ENCODE measurements around the gene SLCO4A1. TPM values are rescaled to one million over a fixed set of nuclear protein-coding genes. Genes with fewer than 3 reads are reported as not detected.
"Not testable (repeated sequence)": the region's sequence is repeated elsewhere in the genome, so short reads cannot be mapped to it uniquely, and the experiment has no call there.

The SLCO4A1 gene
- total RNA-seq, 1 donor from 2014 or later, result 1.2 TPM

DNA sequence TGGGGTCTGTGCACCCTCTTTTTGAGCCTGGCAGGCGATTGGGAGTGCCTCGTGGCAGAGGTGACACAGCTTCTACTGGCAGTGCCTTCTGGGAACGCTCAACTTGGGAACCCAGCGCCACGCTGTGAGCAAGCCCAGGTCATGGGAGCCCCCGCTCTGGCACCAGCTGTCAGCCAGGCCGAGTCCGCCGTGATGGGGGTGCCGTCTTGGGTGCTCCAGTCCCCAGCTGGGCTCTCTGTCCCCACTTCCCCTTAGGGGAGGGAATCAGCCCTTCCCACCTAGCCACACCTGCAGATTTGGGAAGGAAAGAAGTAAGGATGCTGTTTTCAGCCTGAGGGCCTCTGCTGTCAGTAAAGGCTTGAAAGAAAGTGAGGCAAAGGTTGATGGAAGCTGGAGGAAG is 35.4 kb downstream of the SLCO4A1 start:
- Mint-ChIP-seq H3K9me3 (ENCODE audit: unreplicated experiment) (peaks cover 14% of the 10 kb centered on the region), H3K4me3 (ENCODE audit: unreplicated experiment) (no peak overlapping the region), H3K36me3 (ENCODE audit: unreplicated experiment) (no peaks in the 10 kb centered on the region), H3K27me3 (ENCODE audit: unreplicated experiment) (peaks cover 45% of the 10 kb centered on the region), H3K27ac (ENCODE audit: unreplicated experiment) (no peak overlapping the region), H3K4me1 (ENCODE audit: unreplicated experiment) (no peaks in the 10 kb centered on the region)
- DNase-seq (ENCODE audit: extremely low spot score, unreplicated experiment), result no peak
- TF ChIP-seq CTCF (IDR thresholded peaks at IDR 0.05), result no peak

DNA sequence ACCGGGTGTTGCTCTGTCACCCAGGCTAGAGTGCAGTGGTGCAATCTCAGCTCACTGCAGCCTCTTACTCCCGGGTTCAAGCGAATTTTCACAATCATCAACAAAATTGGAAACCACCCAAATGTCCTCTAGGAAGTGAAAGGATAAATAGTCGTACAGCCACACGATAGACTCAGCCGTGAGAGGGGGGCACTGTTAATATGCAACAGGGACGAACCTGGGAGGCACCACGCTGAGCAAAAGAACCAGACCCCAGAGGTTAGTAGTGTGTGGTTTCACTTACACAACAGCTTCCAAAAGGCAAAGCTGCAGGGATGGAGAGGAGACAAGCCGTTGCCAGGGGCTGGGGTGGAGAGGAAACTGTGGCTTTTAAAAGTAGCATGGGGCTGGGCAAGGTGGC is 36.2 kb downstream of the SLCO4A1 start:
- no peak for DNase-seq (ENCODE audit: extremely low spot score, unreplicated experiment)
- no peak overlapping the region for H3K4me3 Mint-ChIP-seq (ENCODE audit: unreplicated experiment)
- no peaks in the 10 kb centered on the region for H3K36me3 Mint-ChIP-seq (ENCODE audit: unreplicated experiment)
- no peaks in the 10 kb centered on the region for H3K4me1 Mint-ChIP-seq (ENCODE audit: unreplicated experiment)
- no peak overlapping the region for H3K27ac Mint-ChIP-seq (ENCODE audit: unreplicated experiment)
- H3K27me3 Mint-ChIP-seq (ENCODE audit: unreplicated experiment), result peaks cover 51% of the 10 kb centered on the region
- peaks cover 14% of the 10 kb centered on the region for H3K9me3 Mint-ChIP-seq (ENCODE audit: unreplicated experiment)
- TF ChIP-seq CTCF (IDR thresholded peaks at IDR 0.05), result no peak

GRCh38 chr20:62679978-62680589 is 37.8 kb downstream of the SLCO4A1 start:
- Mint-ChIP-seq H3K4me1 (ENCODE audit: unreplicated experiment) (no peaks in the 10 kb centered on the region), H3K9me3 (ENCODE audit: unreplicated experiment) (peaks cover 14% of the 10 kb centered on the region), H3K36me3 (ENCODE audit: unreplicated experiment) (no peaks in the 10 kb centered on the region), H3K27ac (ENCODE audit: unreplicated experiment) (no peak overlapping the region), H3K27me3 (ENCODE audit: unreplicated experiment) (peaks cover 52% of the 10 kb centered on the region), H3K4me3 (ENCODE audit: unreplicated experiment) (no peak overlapping the region)
- no peak for TF ChIP-seq CTCF (IDR thresholded peaks at IDR 0.05)
- DNase-seq (ENCODE audit: extremely low spot score, unreplicated experiment), result no peak

DNA sequence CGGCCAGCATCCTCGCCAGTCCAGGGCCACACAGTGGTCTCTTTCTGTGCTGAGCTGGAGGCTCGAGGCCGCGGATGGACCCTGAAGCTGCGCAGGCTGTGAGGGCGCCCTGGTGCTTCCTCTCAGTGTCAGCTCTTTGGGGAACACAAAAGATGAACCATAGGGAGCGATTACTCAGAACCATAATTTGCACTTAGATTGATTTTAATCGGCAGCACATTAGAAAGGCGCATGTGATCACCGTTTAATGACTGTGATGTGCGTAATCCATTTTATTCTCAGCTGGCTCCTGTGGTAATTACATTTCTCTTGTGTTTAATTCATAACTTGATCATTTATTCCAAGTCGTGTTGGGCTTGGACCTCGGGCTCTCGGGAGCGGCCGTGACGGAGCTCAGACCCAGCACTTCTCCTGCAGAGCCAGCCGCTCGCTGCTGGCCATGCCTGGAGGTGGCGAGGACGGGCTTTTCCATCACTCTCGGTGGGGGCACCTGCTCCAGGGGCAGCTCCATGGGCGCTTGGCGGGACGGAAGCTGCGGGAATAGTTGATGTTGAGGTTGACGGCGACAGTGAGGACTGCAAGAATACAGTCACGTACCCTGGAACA is 40.7 kb downstream of the SLCO4A1 start:
- peaks cover 14% of the 10 kb centered on the region for H3K9me3 Mint-ChIP-seq (ENCODE audit: unreplicated experiment)
- no peak for TF ChIP-seq CTCF (IDR thresholded peaks at IDR 0.05)
- peaks cover 45% of the 10 kb centered on the region for H3K27me3 Mint-ChIP-seq (ENCODE audit: unreplicated experiment)
- H3K4me3 Mint-ChIP-seq (ENCODE audit: unreplicated experiment), result no peak overlapping the region
- peaks cover 6% of the 10 kb centered on the region for H3K4me1 Mint-ChIP-seq (ENCODE audit: unreplicated experiment)
- no peaks in the 10 kb centered on the region for H3K36me3 Mint-ChIP-seq (ENCODE audit: unreplicated experiment)
- H3K27ac Mint-ChIP-seq (ENCODE audit: unreplicated experiment), result no peak overlapping the region
- no peak for DNase-seq (ENCODE audit: extremely low spot score, unreplicated experiment)

DNA sequence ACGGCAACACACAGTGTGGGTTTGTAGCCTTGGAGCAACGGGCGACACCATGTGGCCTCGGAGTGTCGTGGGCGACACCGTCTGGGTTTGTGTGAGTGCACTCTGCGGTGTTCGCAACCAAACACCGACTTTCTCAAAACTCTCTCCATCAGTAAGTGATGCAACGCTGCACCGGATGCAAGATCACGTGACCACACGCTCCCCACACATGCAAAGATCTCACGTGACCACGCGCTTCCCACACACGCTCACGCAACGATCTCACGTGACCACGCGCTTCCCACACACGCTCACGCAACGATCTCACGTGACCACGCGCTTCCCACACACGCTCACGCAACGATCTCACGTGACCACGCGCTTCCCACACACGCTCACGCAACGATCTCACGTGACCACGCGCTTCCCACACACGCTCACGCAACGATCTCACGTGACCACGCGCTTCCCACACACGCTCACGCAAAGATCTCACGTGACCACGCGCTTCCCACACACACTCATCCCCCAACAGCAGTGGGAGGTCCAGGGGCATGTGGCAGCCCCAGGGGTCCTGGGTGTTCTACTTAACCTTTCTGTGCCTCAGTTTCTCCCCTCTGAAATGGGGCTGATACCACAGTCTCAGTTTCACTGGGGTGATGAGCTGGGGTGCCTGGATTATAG is 41.5 kb downstream of the SLCO4A1 start:
- Mint-ChIP-seq H3K4me1 (ENCODE audit: unreplicated experiment) (peaks cover 12% of the 10 kb centered on the region), H3K9me3 (ENCODE audit: unreplicated experiment) (peaks cover 14% of the 10 kb centered on the region), H3K27me3 (ENCODE audit: unreplicated experiment) (peaks cover 39% of the 10 kb centered on the region)
- H3K36me3 Mint-ChIP-seq (ENCODE audit: unreplicated experiment); DNase-seq (ENCODE audit: extremely low spot score, unreplicated experiment); H3K27ac Mint-ChIP-seq (ENCODE audit: unreplicated experiment); H3K4me3 Mint-ChIP-seq (ENCODE audit: unreplicated experiment): not testable (repeated sequence)
